H1 (cell line): Measurements from ENCODE around the gene GCNA. TPM values are rescaled to one million over a fixed set of nuclear protein-coding genes. Genes with fewer than 3 reads are reported as not detected.

ENCODE experiments used
- CTCF ChIA-PET: fragments of 300-600 bp; sonication (Branson Sonifier 250); formaldehyde crosslinking; loops from one replicate; lab custom pipeline; 2021; ENCODE audit not compliant: partially characterized antibody; lab: Charles Lee
- POLR2A ChIA-PET: fragments of 300-600 bp; sonication (Branson Sonifier 250); formaldehyde crosslinking; loops from one replicate; lab custom pipeline; 2021; ENCODE audit warnings: inconsistent platforms; ENCODE audit not compliant: partially characterized antibody; lab: Charles Lee
- DNase-seq, 2 experiments: peaks; one replicate each; pipeline versions ENCODE4 v3.0.0 to v3.0.0-alpha.2; 2010 to 2022; ENCODE audit warnings: low spot score in 2 of 2, low read depth in 1 of 2, mixed read lengths in 1 of 2
- FAIRE-seq: peaks from 2 replicates; lab custom pipeline; 2011; peaks lifted over from hg19 to GRCh38; lab: Jason Lieb, UNC
- H2AFZ ChIP-seq: 2 replicates; pipeline ENCODE4 v1.8.1; 2012; ENCODE audit warnings: low read length, inconsistent platforms
- H2AK5ac ChIP-seq: 2 replicates; pipeline ENCODE4 v1.6.1; 2013; ENCODE audit warnings: low read depth, low read length
- H2BK120ac ChIP-seq: replicated peaks from 2 replicates; pipeline ENCODE3; 2013; ENCODE audit warnings: low read depth, low read length, inconsistent platforms
- H2BK12ac ChIP-seq: 2 replicates; pipeline ENCODE4 v1.6.1; 2013; ENCODE audit warnings: low read depth, low read length
- H2BK15ac ChIP-seq: 2 replicates; pipeline ENCODE4 v1.6.1; 2013; ENCODE audit warnings: low read length
- H2BK20ac ChIP-seq: 2 replicates; pipeline ENCODE4 v1.6.1; 2013; ENCODE audit warnings: low read length
- H2BK5ac ChIP-seq: 2 replicates; pipeline ENCODE4 v1.6.1; 2013; ENCODE audit warnings: low read depth, low read length
- H3K14ac ChIP-seq: 2 replicates; pipeline ENCODE4 v1.6.1; 2013; ENCODE audit warnings: inconsistent platforms; ENCODE audit not compliant: insufficient read length
- H3K18ac ChIP-seq: 2 replicates; pipeline ENCODE4 v1.6.1; 2013; ENCODE audit warnings: low read length; ENCODE audit errors: extremely low read depth
- H3K23ac ChIP-seq: 2 replicates; pipeline ENCODE4 v1.6.1; 2013; ENCODE audit warnings: inconsistent platforms; ENCODE audit not compliant: insufficient read length
- H3K23me2 ChIP-seq: 2 replicates; pipeline ENCODE4 v1.6.1; 2013; ENCODE audit warnings: low read depth, low read length
- H3K27ac ChIP-seq: 2 replicates; pipeline ENCODE4 v1.6.1; 2011; ENCODE audit warnings: low read depth, low read length, inconsistent platforms
- H3K27me3 ChIP-seq, 4 experiments: replicated peaks in 1 of 4; 1 replicate in 1 of 4; 2 replicates in 3 of 4; pipeline versions ENCODE4 v1.6.1 to v1.8.1; 2011 to 2013; ENCODE audit warnings: low read length in 3 of 4, mild to moderate bottlenecking in 3 of 4, inconsistent platforms in 2 of 4, mixed read lengths in 2 of 4, moderate library complexity in 1 of 4; ENCODE audit not compliant: control insufficient read depth in 3 of 4, insufficient read depth in 3 of 4; ENCODE audit errors: extremely low read depth in 1 of 4
- H3K36me3 ChIP-seq, 4 experiments: 2 replicates each; pipeline versions ENCODE4 v1.6.1 to v1.8.1; 2011 to 2013; ENCODE audit warnings: mild to moderate bottlenecking in 4 of 4, low read length in 3 of 4, moderate library complexity in 2 of 4, control low read depth in 1 of 4, inconsistent platforms in 1 of 4; ENCODE audit not compliant: insufficient read depth in 4 of 4, control insufficient read depth in 2 of 4
- H3K4ac ChIP-seq: replicated peaks from 2 replicates; pipeline ENCODE3; 2013; ENCODE audit warnings: low read length, low read depth, mixed read lengths, inconsistent platforms; ENCODE audit not compliant: insufficient read length
- H3K4me1 ChIP-seq, 4 experiments: replicated peaks in 1 of 4; 1 replicate in 1 of 4; 2 replicates in 3 of 4; pipeline versions ENCODE4 v1.6.1 to v1.8.1; 2011 to 2013; ENCODE audit warnings: low read length in 3 of 4, inconsistent platforms in 2 of 4, mixed read lengths in 1 of 4; ENCODE audit not compliant: insufficient read depth in 4 of 4, control insufficient read depth in 3 of 4
- H3K4me2 ChIP-seq, 2 experiments: 2 replicates each; pipeline versions ENCODE4 v1.6.1 to v1.8.1; 2011 to 2013; ENCODE audit warnings: low read depth in 2 of 2, low read length in 2 of 2, control low read depth in 1 of 2, inconsistent platforms in 1 of 2, mild to moderate bottlenecking in 1 of 2; ENCODE audit not compliant: insufficient read depth in 1 of 2
- H3K4me3 ChIP-seq, 4 experiments: fragments of 200-600, 300-600 bp in 1 of 4; sonication (generic), shearing (Covaris generic), sonication (Bioruptor Twin) in 1 of 4; 2 replicates each; pipeline versions ENCODE4 v1.5.1 to v1.8.1; 2011 to 2016; ENCODE audit warnings: low read length in 4 of 4, low read depth in 3 of 4, control low read depth in 2 of 4, inconsistent platforms in 2 of 4, mild to moderate bottlenecking in 2 of 4, mixed read lengths in 1 of 4, moderate library complexity in 1 of 4; ENCODE audit not compliant: insufficient read depth in 2 of 4; ENCODE audit errors: extremely low read depth in 1 of 4
- H3K56ac ChIP-seq: replicated peaks from 2 replicates; pipeline ENCODE3; 2013; ENCODE audit warnings: low read depth, mild to moderate bottlenecking, mixed read lengths, low read length, inconsistent platforms; ENCODE audit not compliant: insufficient read length
- H3K79me1 ChIP-seq: 2 replicates; pipeline ENCODE4 v1.6.1; 2013; ENCODE audit warnings: low read depth, low read length, control low read depth
- H3K79me2 ChIP-seq, 2 experiments: 2 replicates each; pipeline versions ENCODE4 v1.6.1 to v1.8.1; 2012 to 2013; ENCODE audit warnings: low read length in 2 of 2, mild to moderate bottlenecking in 2 of 2, inconsistent platforms in 1 of 2; ENCODE audit not compliant: insufficient read depth in 2 of 2, control insufficient read depth in 1 of 2
- H3K9ac ChIP-seq, 4 experiments: replicated peaks in 1 of 4; 1 replicate in 1 of 4; 2 replicates in 3 of 4; pipeline versions ENCODE4 v1.6.1 to v1.8.1; 2011 to 2013; ENCODE audit warnings: low read depth in 3 of 4, low read length in 3 of 4, control low read depth in 2 of 4, mild to moderate bottlenecking in 2 of 4, moderate library complexity in 2 of 4, inconsistent platforms in 1 of 4; ENCODE audit errors: extremely low read depth in 1 of 4
- H3K9me3 ChIP-seq, 2 experiments: 2 replicates each; pipeline versions ENCODE4 v1.6.1 to v1.8.1; 2012 to 2013; ENCODE audit warnings: mild to moderate bottlenecking in 2 of 2, moderate library complexity in 2 of 2, control low read depth in 1 of 2, inconsistent platforms in 1 of 2, low read depth in 1 of 2, low read length in 1 of 2, mixed read lengths in 1 of 2; ENCODE audit not compliant: insufficient read depth in 2 of 2
- H4K20me1 ChIP-seq, 2 experiments: replicated peaks in 1 of 2; 2 replicates each; pipeline versions ENCODE3 to v1.8.1; 2011 to 2013; ENCODE audit warnings: inconsistent platforms in 2 of 2, low read length in 2 of 2, mild to moderate bottlenecking in 1 of 2; ENCODE audit not compliant: insufficient read depth in 2 of 2, control insufficient read depth in 1 of 2
- H4K5ac ChIP-seq: 2 replicates; pipeline ENCODE4 v1.6.1; 2013; ENCODE audit warnings: low read length, low read depth, mixed read lengths, inconsistent platforms; ENCODE audit not compliant: insufficient read length
- H4K8ac ChIP-seq: 2 replicates; pipeline ENCODE4 v1.8.0; 2013; ENCODE audit warnings: mild to moderate bottlenecking, moderate library complexity, low read length, inconsistent platforms; ENCODE audit not compliant: insufficient read depth; ENCODE audit errors: extremely low read depth
- H4K91ac ChIP-seq: replicated peaks from 2 replicates; pipeline ENCODE3; 2013; ENCODE audit warnings: low read length, mixed read lengths, inconsistent platforms; ENCODE audit not compliant: insufficient read length
- BACH1 ChIP-seq: IDR thresholded peaks from 2 replicates; pipeline ENCODE4 v1.6.1; 2012; ENCODE audit warnings: low read length, improper control_type of control experiment
- GTF2F1 ChIP-seq: IDR thresholded peaks from 2 replicates; pipeline ENCODE4 v1.6.1; 2012; ENCODE audit warnings: low read depth, low read length, improper control_type of control experiment, borderline replicate concordance
- HDAC6 ChIP-seq: IDR thresholded peaks from one replicate; pipeline ENCODE4 v1.7.1; 2012; ENCODE audit warnings: low read depth, mild to moderate bottlenecking, inconsistent platforms, low read length, moderate library complexity
- PHF8 ChIP-seq: fragments of 200-600 bp; sonication (generic); conservative IDR thresholded peaks from 2 replicates; pipeline ENCODE4 v1.7.1; 2012; ENCODE audit warnings: low read depth, mild to moderate bottlenecking, inconsistent platforms, low read length, moderate library complexity
- TAF1 ChIP-seq: IDR thresholded peaks from 2 replicates; pipeline ENCODE4 v1.6.1; 2011; ENCODE audit warnings: mild to moderate bottlenecking, low read depth, low read length
- TBP ChIP-seq: IDR thresholded peaks from 2 replicates; pipeline ENCODE4 v1.6.1; 2011; ENCODE audit warnings: low read depth, low read length, improper control_type of control experiment
- TCF12 ChIP-seq: IDR thresholded peaks from 2 replicates; pipeline ENCODE4 v1.6.1; 2011; ENCODE audit warnings: low read depth, mild to moderate bottlenecking, low read length
- TEAD4 ChIP-seq: IDR thresholded peaks from 2 replicates; pipeline ENCODE4 v1.6.1; 2012; ENCODE audit warnings: low read depth, low read length, inconsistent platforms, mixed read lengths
- ZNF274 ChIP-seq: IDR thresholded peaks from 2 replicates; pipeline ENCODE4 v1.7.0; 2012; ENCODE audit warnings: low read length, borderline replicate concordance; ENCODE audit errors: extremely low read depth
- WGBS, 2 experiments: shearing (Covaris generic) in 1 of 2; methylation state at CpG; one replicate each; pipeline versions ENCODE4 v1.1.6 to v1.1.7; 2013 to 2015; ENCODE audit warnings: low lambda C conversion rate in 2 of 2, mixed read lengths in 2 of 2, inconsistent platforms in 1 of 2, low coverage in 1 of 2, missing lambda C conversion rate in 1 of 2; ENCODE audit not compliant: insufficient replicate concordance in 2 of 2, insufficient coverage in 1 of 2, insufficient read length in 1 of 2; ENCODE audit errors: extremely low coverage in 1 of 2, missing lambda C conversion rate in 1 of 2; 5-methylcytosine and 5-hydroxymethylcytosine counted together
- polyA plus RNA-seq, 7 experiments: library from polyadenylated mRNA; depleted of rRNA in 3 of 7; stranded (reverse) in 5 of 7; unstranded in 2 of 7; fragments of >200 nt in 5 of 7; fragments of 200-250 nt in 2 of 7; gene quantifications; 1 replicate in 5 of 7; 2 replicates in 1 of 7; 4 replicates in 1 of 7; pipeline versions ENCODE4 v1.2.1 to v1.2.3, GENCODE V29; 2011 to 2013; ENCODE audit warnings: missing spikeins in 2 of 7, mixed read lengths in 2 of 7
- total RNA-seq: library from RNA; stranded (reverse); fragmentation: NEBNext Ultra II Directional; extraction: Animal tissue kit (Norgen Biotek cat#: 25700); gene quantifications from 2 replicates; pipeline ENCODE4 v1.2.1, GENCODE V29; 2021
- TF ChIP-seq, protein P1 (sequence below): IDR thresholded peaks from 2 replicates; pipeline ENCODE4 v1.6.1; 2012; ENCODE audit warnings: inconsistent platforms

Gene GCNA
- total and polyA plus RNA-seq, 2 of the 8 experiments (the other 6 are each of a cell fraction or from before 2014, with no cell fraction given) = 0.41 to 0.95 TPM

DNA sequence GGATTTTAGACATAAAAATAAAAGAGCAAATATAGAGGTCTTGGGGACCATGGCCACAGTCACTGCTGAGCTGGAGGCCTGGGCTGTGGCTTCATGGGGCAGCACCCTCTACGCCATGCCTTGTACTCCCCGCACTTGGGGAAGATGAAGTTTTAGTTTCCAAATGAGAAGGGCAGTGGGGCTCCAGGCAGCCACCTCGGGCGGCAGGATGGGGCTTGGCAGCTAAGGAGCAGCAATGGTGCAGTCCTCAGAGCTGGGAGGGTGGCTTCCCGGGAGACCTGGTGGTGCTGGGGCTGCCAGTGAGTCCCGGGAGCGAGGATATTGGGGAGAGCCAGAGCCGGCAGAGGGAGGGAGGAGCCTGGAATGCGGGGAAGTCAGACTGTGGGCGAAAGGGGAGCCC is 37.7 kb downstream of the GCNA start:
- no peak for TF ChIP-seq BACH1
- no peak for TF ChIP-seq TCF12
- TF ChIP-seq, protein P1, sequence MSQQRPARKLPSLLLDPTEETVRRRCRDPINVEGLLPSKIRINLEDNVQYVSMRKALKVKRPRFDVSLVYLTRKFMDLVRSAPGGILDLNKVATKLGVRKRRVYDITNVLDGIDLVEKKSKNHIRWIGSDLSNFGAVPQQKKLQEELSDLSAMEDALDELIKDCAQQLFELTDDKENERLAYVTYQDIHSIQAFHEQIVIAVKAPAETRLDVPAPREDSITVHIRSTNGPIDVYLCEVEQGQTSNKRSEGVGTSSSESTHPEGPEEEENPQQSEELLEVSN = no peak
- TF ChIP-seq TAF1 = no peak
- TF ChIP-seq TBP = no peak
- TF ChIP-seq GTF2F1 = no peak
- TF ChIP-seq HDAC6 = no peak
- TF ChIP-seq TEAD4 = no peak
- TF ChIP-seq PHF8 = no peak
- TF ChIP-seq ZNF274 = no peak
- FAIRE-seq (no peak), DNase-seq (no peak)
- Histone ChIP-seq H4K8ac (no peak overlapping the region), H3K27me3 (no peaks in the 10 kb centered on the region), H2BK120ac (no peak overlapping the region), H2AFZ (no peak overlapping the region), H3K23me2 (no peaks in the 10 kb centered on the region), H3K4me1 (peaks cover 0 to 3% (median 0%) of the 10 kb centered on the region in 4 experiments; a peak in 1 of 7 replicates), H3K9me3 (no peaks in the 10 kb centered on the region), H4K5ac (no peak overlapping the region), H2AK5ac (no peak overlapping the region), H3K36me3 (peaks cover 0 to 4% (median 2%) of the 10 kb centered on the region in 4 experiments; a peak in 2 of 8 replicates), H2BK5ac (no peak overlapping the region), H3K18ac (no peak overlapping the region), H3K23ac (no peak overlapping the region), H2BK12ac (no peak overlapping the region), H3K79me2 (no peaks in the 10 kb centered on the region), H3K27ac (no peak overlapping the region), H3K9ac (no peak overlapping the region), H3K4me2 (no peak overlapping the region), H2BK15ac (no peak overlapping the region), H3K56ac (no peak overlapping the region), H2BK20ac (no peak overlapping the region), H3K14ac (no peak overlapping the region), H3K4ac (no peak overlapping the region), H4K91ac (no peak overlapping the region), H4K20me1 (no peaks in the 10 kb centered on the region), H3K4me3 (no peak overlapping the region), H3K79me1 (no peaks in the 10 kb centered on the region)
- CTCF ChIA-PET = no interaction called here
- POLR2A ChIA-PET = interaction anchor here (0.5 kb wide), 1 partner anchor 23 kb away, joined by 3 read pairs; no protein-coding TSS in a partner anchor
- WGBS, 2 experiments = 78% methylated on average over 10 of the region's 10 CpGs; no CpG with 5 or more reads in 1 of the 2 experiments
